ENCODE results near the gene STARD3.

STARD3 gene

DNA sequence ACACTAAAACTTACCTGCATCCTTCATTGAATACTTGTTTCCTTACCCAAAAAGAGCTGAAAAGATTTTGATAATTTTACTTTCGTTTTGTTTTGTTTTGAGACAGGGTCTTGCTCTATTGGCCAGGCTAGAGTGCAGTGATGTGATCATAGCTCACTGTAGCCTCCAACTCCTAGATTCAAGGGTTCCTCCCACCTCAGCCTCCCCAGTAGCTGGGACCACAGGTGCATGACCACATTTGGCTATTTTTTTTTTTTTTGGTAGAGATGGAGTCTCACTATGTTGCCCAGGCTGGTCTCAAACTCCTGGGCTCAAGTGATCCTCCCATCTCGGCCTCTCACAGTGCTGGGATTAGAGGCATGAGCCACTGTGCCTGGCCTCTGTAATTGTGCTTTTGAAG is 18.2 kb downstream of the STARD3 start:
- no peak overlapping the region for H3K4me3 ChIP-seq (ENCODE audit: low read depth, low read length)
- no peak for TF ChIP-seq CTCF (IDR thresholded peaks at IDR 0.05; ENCODE audit: low read depth, low read length, missing control alignments)
- no peak for DNase-seq (ENCODE audit: low read depth)

- no peak for TF ChIP-seq CTCF (IDR thresholded peaks at IDR 0.05; ENCODE audit: low read depth, low read length, missing control alignments)
- DNase-seq (ENCODE audit: low read depth), result no peak
- no peak overlapping the region for H3K4me3 ChIP-seq (ENCODE audit: low read depth, low read length)
Observed at GRCh38 chr17:39658346-39658745, 21.4 kb downstream of the STARD3 start.

GRCh38 chr17:39658760-39659159 is 21.8 kb downstream of the STARD3 start:
- no peak for TF ChIP-seq CTCF (IDR thresholded peaks at IDR 0.05; ENCODE audit: low read depth, low read length, missing control alignments)
- no peak overlapping the region for H3K4me3 ChIP-seq (ENCODE audit: low read depth, low read length)
- DNase-seq (ENCODE audit: low read depth), result no peak

DNA sequence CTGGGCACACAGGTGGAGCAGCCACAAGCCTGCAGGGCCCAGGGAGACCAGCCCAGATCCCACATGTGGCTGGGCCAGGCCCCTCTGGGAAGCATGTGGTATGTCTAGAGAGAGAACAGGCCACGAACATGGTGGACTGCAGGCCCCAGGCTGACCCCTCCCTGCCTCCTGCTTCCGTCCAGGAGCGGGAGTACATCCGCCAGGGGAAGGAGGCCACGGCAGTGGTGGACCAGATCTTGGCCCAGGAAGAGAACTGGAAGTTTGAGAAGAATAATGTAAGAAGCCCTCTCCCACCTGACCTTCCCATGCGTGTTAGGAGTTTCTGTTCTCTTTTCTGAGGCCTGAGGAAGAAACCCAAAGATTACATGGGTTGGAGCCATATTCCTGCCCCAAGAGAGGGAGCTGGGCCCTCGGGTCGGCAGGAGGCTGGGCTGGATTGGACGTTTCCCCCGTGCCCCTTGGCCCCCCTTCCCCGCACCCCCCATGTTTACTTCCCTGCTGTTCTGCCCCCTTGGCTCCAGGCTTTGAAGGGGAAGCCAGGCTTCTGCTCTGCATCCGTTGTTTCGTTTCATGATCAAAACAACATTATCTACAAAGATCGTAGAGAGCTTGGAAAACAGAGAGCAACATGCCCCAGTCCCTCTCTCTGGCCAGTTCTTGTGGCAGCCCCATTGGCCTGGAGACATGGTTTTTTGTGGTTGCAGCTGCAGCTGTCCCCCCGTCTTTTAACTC is 22.5 kb downstream of the STARD3 start:
- TF ChIP-seq CTCF (IDR thresholded peaks at IDR 0.05; ENCODE audit: low read depth, low read length, missing control alignments), result no peak
- no peak for DNase-seq (ENCODE audit: low read depth)

GRCh38 chr17:39660011-39660360 is 23.0 kb downstream of the STARD3 start:
- DNase-seq (ENCODE audit: low read depth), result no peak
- no peak overlapping the region for H3K4me3 ChIP-seq (ENCODE audit: low read depth, low read length)
- TF ChIP-seq CTCF (IDR thresholded peaks at IDR 0.05; ENCODE audit: low read depth, low read length, missing control alignments), result no peak

More for the DNA sequence above, 22.5 kb downstream of the STARD3 start:
- no peak overlapping the region for H3K4me3 ChIP-seq (ENCODE audit: low read depth, low read length)

DNA sequence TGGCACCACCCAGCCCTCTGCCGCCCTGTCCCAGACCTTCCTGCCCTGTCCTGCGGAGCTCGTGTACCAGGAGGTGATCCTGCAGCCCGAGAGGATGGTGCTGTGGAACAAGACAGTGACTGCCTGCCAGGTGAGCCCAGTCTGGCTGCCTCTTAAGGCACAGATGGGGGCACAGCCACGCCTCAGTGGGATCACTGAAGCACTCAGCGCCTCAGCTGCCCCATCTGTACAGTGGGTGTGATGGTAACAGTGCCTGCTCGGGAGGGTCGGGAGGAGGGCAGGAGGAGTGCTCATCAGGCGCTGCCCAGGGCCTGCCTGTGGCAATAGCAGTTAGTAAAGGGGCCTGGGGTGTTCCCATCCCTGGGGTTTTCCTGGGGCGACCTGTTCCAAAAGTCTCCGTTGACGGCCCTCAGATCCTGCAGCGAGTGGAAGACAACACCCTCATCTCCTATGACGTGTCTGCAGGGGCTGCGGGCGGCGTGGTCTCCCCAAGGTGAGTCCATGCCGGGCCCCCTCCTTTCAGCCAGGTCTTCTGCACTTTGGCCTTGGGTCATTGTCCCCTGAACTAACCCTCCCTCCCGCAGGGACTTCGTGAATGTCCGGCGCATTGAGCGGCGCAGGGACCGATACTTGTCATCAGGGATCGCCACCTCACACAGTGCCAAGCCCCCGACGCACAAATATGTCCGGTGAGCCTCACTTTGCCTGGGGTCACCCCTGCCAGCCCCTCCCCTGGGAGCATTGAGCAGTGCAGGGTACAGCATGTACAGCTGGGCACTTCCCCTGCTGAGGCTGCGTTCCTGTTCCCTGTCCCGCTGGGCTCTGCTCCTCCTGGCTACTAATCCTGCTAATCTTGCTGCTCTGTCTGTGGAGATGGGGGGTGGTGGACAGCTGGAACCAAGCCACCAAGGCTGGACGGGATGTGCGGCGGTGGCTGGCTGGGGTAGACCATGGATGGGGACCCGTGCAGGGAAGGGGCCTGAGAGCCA is 23.7 kb downstream of the STARD3 start:
- H3K4me3 ChIP-seq (ENCODE audit: low read depth, low read length), result no peak overlapping the region
- DNase-seq (ENCODE audit: low read depth), result no peak

More for the DNA sequence above, 23.7 kb downstream of the STARD3 start:
- no peak for TF ChIP-seq CTCF (IDR thresholded peaks at IDR 0.05; ENCODE audit: low read depth, low read length, missing control alignments)

All from GM12864 (cell line).